HL-60 (cell line): ENCODE data around the gene TLX1.

Experiments used
- DNase-seq, 2 experiments: peaks; one replicate each; pipeline ENCODE4 v3.0.0-alpha.2; 2010 to 2020; ENCODE audit warnings: low read depth in 1 of 2, low spot score in 1 of 2
- H3K27ac ChIP-seq: fragments of 250-450 bp; sonication (Bioruptor Pico); replicated peaks from 2 replicates; pipeline ENCODE4 v1.5.1; 2020; ENCODE audit warnings: mild to moderate bottlenecking, moderate library complexity
- H3K27me3 ChIP-seq: fragments of 250-450 bp; sonication (Bioruptor Pico); 2 replicates; pipeline ENCODE4 v1.5.1; 2021; ENCODE audit warnings: mild to moderate bottlenecking, moderate library complexity; ENCODE audit not compliant: insufficient read depth, poor library complexity, severe bottlenecking
- H3K4me3 ChIP-seq: replicated peaks from 2 replicates; pipeline ENCODE4 v1.5.1; 2011; ENCODE audit warnings: mild to moderate bottlenecking, control low read depth, low read length; ENCODE audit not compliant: insufficient read depth
- GABPA ChIP-seq: IDR thresholded peaks from 2 replicates; pipeline ENCODE4 v1.6.1; 2012; ENCODE audit warnings: low read depth
- POLR2AphosphoS5 ChIP-seq: IDR thresholded peaks from 2 replicates; pipeline ENCODE4 v1.6.1; 2012; ENCODE audit warnings: low read depth
- SPI1 ChIP-seq: IDR thresholded peaks from 2 replicates; pipeline ENCODE4 v1.6.1; 2012; ENCODE audit warnings: low read depth, mild to moderate bottlenecking, borderline replicate concordance
- TF ChIP-seq, protein P1 (sequence below): IDR thresholded peaks from one replicate; pipeline ENCODE4 v1.5.1; 2011; ENCODE audit warnings: low read length, control low read depth, inconsistent platforms; ENCODE audit not compliant: insufficient read depth
- TF ChIP-seq, protein P2 (sequence below): IDR thresholded peaks from 2 replicates; pipeline ENCODE4 v1.6.1; 2012; ENCODE audit warnings: low read depth; ENCODE audit not compliant: insufficient replicate concordance

Gene TLX1

DNA sequence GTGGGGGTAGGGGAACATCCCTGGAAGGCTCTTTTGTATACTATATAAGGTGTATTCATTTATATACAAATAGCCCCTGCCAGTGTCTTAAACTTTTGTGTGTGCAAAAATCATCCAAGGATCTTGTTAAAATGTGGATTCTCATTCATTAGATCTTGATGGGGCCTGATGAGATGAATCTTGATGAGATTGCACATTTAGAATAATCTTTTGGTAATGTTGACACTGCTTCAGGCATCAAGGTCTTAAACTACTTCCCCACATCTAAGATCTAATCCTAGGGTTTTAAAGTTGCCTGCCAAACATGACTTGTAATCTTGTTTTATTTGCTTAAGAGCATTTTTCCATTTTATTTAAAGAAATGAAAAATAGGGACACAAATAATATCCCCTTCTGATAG is 13.0 kb downstream of the TLX1 start:
- no peak for DNase-seq
- TF ChIP-seq, protein P1, sequence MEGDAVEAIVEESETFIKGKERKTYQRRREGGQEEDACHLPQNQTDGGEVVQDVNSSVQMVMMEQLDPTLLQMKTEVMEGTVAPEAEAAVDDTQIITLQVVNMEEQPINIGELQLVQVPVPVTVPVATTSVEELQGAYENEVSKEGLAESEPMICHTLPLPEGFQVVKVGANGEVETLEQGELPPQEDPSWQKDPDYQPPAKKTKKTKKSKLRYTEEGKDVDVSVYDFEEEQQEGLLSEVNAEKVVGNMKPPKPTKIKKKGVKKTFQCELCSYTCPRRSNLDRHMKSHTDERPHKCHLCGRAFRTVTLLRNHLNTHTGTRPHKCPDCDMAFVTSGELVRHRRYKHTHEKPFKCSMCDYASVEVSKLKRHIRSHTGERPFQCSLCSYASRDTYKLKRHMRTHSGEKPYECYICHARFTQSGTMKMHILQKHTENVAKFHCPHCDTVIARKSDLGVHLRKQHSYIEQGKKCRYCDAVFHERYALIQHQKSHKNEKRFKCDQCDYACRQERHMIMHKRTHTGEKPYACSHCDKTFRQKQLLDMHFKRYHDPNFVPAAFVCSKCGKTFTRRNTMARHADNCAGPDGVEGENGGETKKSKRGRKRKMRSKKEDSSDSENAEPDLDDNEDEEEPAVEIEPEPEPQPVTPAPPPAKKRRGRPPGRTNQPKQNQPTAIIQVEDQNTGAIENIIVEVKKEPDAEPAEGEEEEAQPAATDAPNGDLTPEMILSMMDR = no peak
- TF ChIP-seq SPI1 = no peak
- TF ChIP-seq POLR2AphosphoS5 = no peak
- TF ChIP-seq, protein P2, sequence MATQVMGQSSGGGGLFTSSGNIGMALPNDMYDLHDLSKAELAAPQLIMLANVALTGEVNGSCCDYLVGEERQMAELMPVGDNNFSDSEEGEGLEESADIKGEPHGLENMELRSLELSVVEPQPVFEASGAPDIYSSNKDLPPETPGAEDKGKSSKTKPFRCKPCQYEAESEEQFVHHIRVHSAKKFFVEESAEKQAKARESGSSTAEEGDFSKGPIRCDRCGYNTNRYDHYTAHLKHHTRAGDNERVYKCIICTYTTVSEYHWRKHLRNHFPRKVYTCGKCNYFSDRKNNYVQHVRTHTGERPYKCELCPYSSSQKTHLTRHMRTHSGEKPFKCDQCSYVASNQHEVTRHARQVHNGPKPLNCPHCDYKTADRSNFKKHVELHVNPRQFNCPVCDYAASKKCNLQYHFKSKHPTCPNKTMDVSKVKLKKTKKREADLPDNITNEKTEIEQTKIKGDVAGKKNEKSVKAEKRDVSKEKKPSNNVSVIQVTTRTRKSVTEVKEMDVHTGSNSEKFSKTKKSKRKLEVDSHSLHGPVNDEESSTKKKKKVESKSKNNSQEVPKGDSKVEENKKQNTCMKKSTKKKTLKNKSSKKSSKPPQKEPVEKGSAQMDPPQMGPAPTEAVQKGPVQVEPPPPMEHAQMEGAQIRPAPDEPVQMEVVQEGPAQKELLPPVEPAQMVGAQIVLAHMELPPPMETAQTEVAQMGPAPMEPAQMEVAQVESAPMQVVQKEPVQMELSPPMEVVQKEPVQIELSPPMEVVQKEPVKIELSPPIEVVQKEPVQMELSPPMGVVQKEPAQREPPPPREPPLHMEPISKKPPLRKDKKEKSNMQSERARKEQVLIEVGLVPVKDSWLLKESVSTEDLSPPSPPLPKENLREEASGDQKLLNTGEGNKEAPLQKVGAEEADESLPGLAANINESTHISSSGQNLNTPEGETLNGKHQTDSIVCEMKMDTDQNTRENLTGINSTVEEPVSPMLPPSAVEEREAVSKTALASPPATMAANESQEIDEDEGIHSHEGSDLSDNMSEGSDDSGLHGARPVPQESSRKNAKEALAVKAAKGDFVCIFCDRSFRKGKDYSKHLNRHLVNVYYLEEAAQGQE = no peak
- TF ChIP-seq GABPA = no peak
- no peak overlapping the region for H3K4me3 ChIP-seq
- peaks cover 87% of the 10 kb centered on the region for H3K27me3 ChIP-seq
- no peak overlapping the region for H3K27ac ChIP-seq

DNA sequence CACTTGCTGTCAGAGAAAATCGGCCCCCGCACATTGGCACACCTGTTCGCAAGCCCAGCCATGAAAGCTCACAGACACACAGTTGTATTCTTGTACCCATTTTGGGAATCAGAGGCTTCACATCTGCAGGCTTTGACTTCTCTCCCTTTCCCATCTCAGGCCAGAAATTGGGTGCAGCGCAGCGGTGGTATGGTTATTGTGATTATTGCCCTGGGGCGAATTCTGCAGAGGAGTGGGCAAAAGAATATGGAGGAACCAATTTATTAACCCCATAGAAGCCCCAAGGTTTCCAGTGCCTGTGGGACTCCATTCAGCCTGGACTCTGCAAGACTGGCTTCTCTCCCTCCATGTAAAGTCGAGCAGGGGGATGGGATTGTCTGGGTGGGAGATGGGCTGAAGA is 14.0 kb downstream of the TLX1 start:
- H3K4me3 ChIP-seq = no peak overlapping the region
- peaks cover 80% of the 10 kb centered on the region for H3K27me3 ChIP-seq
- no peak overlapping the region for H3K27ac ChIP-seq
- no peak for DNase-seq
- TF ChIP-seq SPI1 (no peak), GABPA (no peak), POLR2AphosphoS5 (no peak)
- TF ChIP-seq, protein P2 = no peak
- TF ChIP-seq, protein P1 = no peak

DNA sequence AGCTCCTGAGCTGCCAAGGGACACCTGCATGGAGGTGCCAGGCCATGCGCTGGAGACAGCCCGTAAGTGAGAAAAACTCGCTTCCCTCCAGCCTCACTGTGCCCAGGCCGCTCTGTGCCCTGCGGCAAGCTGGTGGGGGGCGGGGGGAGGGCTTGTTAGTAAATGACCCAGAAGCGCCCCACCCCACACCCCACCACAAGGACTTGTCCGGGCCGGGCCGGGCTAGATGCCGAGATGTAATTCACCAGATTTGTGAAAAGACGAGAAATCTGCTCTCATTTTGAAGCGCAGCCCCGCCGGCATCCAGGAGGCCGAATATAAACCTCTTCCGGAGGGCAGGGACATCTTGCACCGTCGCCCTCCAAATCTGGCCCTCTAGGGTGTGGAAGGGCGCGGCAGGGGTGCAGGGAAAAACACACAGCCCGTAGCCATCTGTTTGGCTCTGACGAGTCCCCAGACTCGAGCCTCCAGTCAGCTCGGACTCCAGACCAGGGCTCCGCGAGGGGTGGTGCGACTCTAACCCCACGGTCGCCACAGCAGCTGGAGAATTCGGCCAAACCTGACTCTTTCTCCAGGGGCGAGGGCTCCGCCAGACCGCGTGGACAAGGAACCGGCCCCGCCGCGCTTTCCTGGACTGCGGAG is 14.8 kb downstream of the TLX1 start:
- H3K27me3 ChIP-seq = peaks cover 73% of the 10 kb centered on the region
- H3K4me3 ChIP-seq = no peak overlapping the region
- no peak for DNase-seq
- no peak overlapping the region for H3K27ac ChIP-seq
- no peak for TF ChIP-seq GABPA

DNA sequence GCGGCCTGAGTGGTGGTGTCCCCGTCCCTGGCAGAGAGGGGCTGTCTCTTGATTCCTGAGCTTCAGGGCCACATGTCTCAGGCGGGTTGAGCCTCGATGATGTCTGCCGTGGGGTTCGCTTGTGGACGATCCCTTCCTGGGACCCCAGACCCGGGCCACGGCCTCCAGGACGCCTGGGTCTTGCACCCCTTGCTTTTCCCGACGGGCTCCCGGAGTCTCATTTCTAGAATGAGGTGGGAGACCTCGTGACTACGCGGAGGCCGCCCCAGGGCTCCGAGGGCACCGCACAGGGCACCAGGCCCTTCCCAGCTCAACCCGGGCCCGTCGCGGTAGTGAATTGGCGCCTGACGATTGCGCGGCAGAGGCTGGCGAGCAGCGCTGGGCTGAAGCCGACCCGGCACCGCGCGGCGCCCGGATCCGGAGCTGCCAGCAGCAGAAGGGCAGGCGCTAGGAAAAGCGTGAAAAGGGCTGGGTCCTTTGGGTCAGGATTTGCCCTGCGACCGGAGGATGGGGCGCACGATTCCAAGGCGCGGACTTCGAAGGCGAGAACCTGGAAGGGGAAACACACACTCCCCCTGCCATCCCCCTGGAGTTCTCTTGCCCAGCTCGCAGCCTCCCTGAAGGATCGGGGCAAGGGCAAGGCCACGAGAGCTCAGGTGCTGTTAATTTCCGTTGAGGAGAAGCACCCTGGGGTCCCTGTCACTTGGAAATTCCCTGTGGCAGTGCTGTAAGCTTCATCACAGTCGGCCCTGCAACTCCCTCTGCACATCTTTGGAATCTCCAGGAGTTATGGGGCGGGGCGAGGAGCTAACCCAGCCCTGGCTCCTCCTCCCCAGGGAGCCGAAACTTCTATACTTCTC is 15.5 kb downstream of the TLX1 start:
- DNase-seq = no peak
- Histone ChIP-seq H3K27me3 (peaks cover 70% of the 10 kb centered on the region), H3K27ac (no peak overlapping the region), H3K4me3 (no peak overlapping the region)
- TF ChIP-seq, protein P1 = no peak
